Measurements from ENCODE around the gene CHADL.

Gene CHADL

DNA sequence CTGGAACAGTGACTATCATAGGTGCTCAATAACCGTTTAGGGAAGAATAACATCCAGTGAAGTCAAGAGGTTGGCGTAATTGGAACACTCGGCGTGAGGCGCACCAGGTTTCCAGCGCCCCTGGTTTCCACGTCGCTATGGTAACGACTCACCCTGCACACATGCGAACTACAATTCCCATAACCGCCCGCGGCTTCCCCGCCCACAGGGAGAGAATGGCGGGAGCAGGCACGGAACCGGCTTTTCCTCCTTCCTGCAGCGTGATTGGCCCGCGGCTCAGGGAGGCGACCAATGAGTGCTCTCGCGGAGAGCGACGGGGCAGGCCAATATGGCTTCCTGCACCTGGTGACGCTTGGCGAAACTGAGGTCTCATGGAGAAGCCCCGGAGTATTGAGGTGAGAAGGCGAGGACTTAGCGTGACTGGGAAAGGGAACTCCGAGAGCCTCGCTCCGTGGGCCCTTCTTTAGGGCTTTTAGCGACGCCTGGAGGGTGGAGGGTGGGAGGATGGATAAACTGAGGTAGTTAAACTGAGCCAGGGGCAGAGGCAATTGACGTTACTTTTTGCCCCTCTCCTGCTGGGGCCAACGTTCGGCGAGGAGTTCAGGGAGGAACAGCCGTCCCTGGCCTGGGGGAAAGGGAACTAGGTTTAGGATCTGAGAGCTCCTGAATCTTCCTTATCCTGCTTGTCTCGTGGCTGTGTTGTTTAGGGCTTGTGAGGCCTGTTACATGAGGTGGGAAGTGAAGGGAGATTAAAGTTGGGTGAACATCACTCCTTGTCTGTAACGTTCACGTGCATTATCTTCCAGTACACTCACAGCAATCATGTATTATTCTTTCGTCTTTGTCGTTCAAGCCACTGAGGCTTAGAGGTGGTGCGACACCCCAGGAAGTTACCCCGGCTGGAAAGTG, 35.5 kb downstream of the CHADL start, which contains the start of gene L3MBTL2 (continued):
- TF ChIP-seq, protein P1, sequence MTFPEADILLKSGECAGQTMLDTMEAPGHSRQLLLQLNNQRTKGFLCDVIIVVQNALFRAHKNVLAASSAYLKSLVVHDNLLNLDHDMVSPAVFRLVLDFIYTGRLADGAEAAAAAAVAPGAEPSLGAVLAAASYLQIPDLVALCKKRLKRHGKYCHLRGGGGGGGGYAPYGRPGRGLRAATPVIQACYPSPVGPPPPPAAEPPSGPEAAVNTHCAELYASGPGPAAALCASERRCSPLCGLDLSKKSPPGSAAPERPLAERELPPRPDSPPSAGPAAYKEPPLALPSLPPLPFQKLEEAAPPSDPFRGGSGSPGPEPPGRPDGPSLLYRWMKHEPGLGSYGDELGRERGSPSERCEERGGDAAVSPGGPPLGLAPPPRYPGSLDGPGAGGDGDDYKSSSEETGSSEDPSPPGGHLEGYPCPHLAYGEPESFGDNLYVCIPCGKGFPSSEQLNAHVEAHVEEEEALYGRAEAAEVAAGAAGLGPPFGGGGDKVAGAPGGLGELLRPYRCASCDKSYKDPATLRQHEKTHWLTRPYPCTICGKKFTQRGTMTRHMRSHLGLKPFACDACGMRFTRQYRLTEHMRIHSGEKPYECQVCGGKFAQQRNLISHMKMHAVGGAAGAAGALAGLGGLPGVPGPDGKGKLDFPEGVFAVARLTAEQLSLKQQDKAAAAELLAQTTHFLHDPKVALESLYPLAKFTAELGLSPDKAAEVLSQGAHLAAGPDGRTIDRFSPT (tag by site-specific recombination; IDR thresholded peaks at IDR 0.05), result no peak
- TF ChIP-seq IKZF3 (tag by site-specific recombination; IDR thresholded peaks at IDR 0.05) (peak; percentile 50; the same call in 1 of the 2 replicates), ZBTB20 (tag by site-specific recombination; IDR thresholded peaks at IDR 0.05) (peak; percentile 78), ZSCAN4 (tag by site-specific recombination; IDR thresholded peaks at IDR 0.05) (0 out of 2 replicates have a peak, but pooled peaks have one; percentile 68), ZNF335 (tag by site-specific recombination; conservative IDR thresholded peaks at IDR 0.05) (peak; percentile 99), EGR2 (tag by site-specific recombination; IDR thresholded peaks at IDR 0.05; ENCODE audit: low read depth) (peak; percentile 81), GLIS1 (tag by site-specific recombination; IDR thresholded peaks at IDR 0.05) (peak; percentile 51), ZNF555 (tag by site-specific recombination; conservative IDR thresholded peaks at IDR 0.05) (no peak), ZEB2 (tag by site-specific recombination; IDR thresholded peaks at IDR 0.05) (peak; percentile 70; the same call in 1 of the 2 replicates), KLF9 (tag by site-specific recombination; IDR thresholded peaks at IDR 0.05; ENCODE audit: low read depth) (peak; percentile 84), ZNF266 (tag by site-specific recombination; IDR thresholded peaks at IDR 0.05; ENCODE audit: low read depth) (no peak), ZNF175 (tag by site-specific recombination; IDR thresholded peaks at IDR 0.05) (no peak), ZNF341 (tag by site-specific recombination; IDR thresholded peaks at IDR 0.05; ENCODE audit: low read depth) (peak; percentile 71; the same call in 1 of the 2 replicates), ZNF132 (tag by site-specific recombination; IDR thresholded peaks at IDR 0.05; ENCODE audit: borderline replicate concordance) (no peak), PRDM6 (tag by site-specific recombination; IDR thresholded peaks at IDR 0.05) (no peak), ZNF670 (tag by site-specific recombination; IDR thresholded peaks at IDR 0.05; ENCODE audit: low read depth) (no peak), ZNF785 (tag by site-specific recombination; IDR thresholded peaks at IDR 0.05) (no peak), ZNF501 (tag by site-specific recombination; IDR thresholded peaks at IDR 0.05) (peak; percentile 65; the same call in 1 of the 2 replicates), KLF7 (tag by site-specific recombination; IDR thresholded peaks at IDR 0.05; ENCODE audit: borderline replicate concordance) (no peak), ZNF2 (tag by site-specific recombination; IDR thresholded peaks at IDR 0.05) (peak; percentile 68; the same call in 1 of the 2 replicates), ZFP69B (tag by site-specific recombination; IDR thresholded peaks at IDR 0.05) (no peak; the same call in 1 of the 2 replicates), ZNF292 (tag by site-specific recombination; IDR thresholded peaks at IDR 0.05; ENCODE audit: borderline replicate concordance, low read depth) (no peak), ZBTB48 (tag by site-specific recombination; IDR thresholded peaks at IDR 0.05) (peak; percentile 69)

All from HEK293 (cell line).